NCI-H82 (cell line): ENCODE results near the gene DHX57.

ENCODE experiments used
- DNase-seq: peaks from one replicate; lab custom pipeline; 2025; lab: John Stamatoyannopoulos, UW

The DHX57 gene

GRCh38 chr2:38751596-38752410, 123.9 kb downstream of the DHX57 start:
- peak; percentile 85 for DNase-seq

- DNase-seq = peak; percentile 100
Observed at GRCh38 chr2:38750891-38751595, 124.7 kb downstream of the DHX57 start, which contains the start of gene SRSF7. SRSF7 (minus strand) TSS chr2:38751361; CDS start chr2:38751256, 105 bp downstream.

- peak; percentile 53 for DNase-seq
Observed at GRCh38 chr2:38750011-38750890, 125.5 kb downstream of the DHX57 start.

- peak; percentile 37 for DNase-seq
Observed at GRCh38 chr2:38748943-38749804, 126.6 kb downstream of the DHX57 start.

- DNase-seq = no peak
Observed at GRCh38 chr2:38748391-38748790, 127.3 kb downstream of the DHX57 start.

GRCh38 chr2:38747819-38748218, 127.9 kb downstream of the DHX57 start:
- DNase-seq = no peak
